ENCODE data around the gene NAB2. TPM values are rescaled to one million over a fixed set of nuclear protein-coding genes. Genes with fewer than 3 reads are reported as not detected.

Gene NAB2
- total and polyA plus RNA-seq, 9 donors: 30.6 to 42.8 (median 35.2) TPM

DNA sequence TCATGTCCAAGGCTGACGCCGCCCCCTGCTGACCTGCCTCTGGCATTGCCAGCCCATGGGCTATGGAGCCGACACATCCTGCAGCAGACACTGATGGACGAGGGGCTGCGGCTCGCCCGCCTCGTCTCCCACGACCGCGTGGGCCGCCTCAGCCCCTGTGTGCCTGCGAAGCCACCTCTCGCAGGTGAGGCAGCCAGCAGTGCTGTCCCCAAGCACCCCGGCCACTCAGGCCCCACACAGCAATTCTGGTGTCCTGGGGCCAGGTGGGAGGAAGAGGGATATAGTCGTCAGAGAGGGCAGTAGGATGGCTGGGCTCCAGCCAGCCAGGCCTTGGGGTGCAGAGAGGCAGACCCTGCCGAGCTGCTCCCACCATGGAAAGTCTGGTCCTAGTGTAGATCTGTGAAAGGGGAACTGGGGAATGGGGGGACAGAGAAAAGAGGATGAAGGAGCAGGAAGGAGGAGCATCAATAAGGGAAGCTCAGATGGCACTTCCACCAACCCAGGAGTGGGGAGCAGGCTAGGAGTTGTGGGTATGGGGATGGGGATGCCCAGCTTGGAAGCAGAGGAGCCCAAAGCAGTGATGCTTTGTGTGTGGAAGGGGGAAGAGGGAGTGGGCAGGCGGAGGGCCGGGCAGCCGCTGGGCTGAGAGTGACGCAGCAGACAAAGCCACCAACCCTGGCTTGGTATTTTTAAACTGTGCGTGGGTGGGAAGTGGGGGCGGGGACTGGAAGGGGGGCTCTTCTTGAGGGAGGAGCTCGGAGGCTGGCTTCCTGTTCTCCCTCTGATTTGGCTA lies 4.7 kb downstream of the NAB2 start:
- Histone ChIP-seq H3K4me3 (ENCODE audit: low read length) (no peak overlapping the region), H3K27ac (ENCODE audit: low read length) (peak overlapping the region; percentile 72), H3K27me3 (ENCODE audit: control insufficient read depth, insufficient read depth, low read length) (no peaks in the 10 kb centered on the region), H3K9me3 (replicated peaks; ENCODE audit: control insufficient read depth, low read depth, low read length) (no peaks in the 10 kb centered on the region), H3K36me3 (ENCODE audit: control insufficient read depth, insufficient read depth, low read length) (peaks cover 67% of the 10 kb centered on the region), H3K4me1 (ENCODE audit: control insufficient read depth, insufficient read depth, low read length) (peaks cover 64% of the 10 kb centered on the region)
- DNase-seq: peak; percentile 88
- 38% methylated on average over 22 of the region's 24 CpGs for WGBS (ENCODE audit: insufficient coverage)

DNA sequence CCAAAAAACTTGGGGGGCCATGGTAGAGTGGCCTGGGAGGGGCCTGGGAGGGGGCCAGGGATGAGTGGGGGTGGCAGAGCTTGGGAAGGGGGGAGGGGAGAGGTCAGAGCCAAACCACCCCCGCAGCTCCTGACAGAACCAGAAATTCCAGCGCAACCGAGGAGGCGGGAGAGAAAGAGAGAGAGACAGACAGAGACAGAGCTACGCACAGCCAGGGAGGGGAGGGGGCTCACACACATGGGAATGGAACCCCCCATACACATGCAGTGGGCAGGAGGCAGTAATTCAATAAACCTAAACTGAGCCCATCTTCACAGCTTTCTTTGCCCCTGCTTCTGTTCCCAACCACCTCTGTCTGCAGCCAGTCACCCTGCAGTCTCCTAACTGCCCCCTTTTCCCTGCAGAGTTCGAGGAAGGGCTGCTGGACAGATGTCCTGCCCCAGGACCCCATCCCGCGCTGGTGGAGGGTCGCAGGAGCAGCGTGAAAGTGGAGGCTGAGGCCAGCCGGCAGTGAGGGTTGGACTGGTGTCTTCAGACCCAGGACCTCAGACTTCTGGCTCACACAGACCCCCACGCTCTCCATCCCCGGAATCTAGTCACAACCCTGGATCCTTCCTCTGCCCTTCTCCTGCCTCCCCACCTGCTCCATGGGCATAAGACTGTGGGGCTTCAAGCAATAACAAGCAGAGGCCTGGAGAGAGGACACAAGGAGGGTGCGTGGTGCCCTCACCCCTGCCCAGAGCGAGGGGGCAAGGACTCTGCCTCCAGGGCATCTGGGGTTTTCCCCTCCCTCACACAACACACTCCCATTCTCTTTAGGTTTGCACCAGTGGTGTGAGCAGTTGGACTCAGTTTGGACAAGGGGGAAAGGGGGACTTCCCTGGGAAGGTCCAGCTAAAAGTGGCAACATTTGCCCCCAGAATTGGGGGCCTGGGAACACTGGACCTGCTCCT lies 5.6 kb downstream of the NAB2 start:
- Histone ChIP-seq H3K4me3 (ENCODE audit: low read length) (no peak overlapping the region), H3K27me3 (ENCODE audit: control insufficient read depth, insufficient read depth, low read length) (no peaks in the 10 kb centered on the region), H3K36me3 (ENCODE audit: control insufficient read depth, insufficient read depth, low read length) (peaks cover 74% of the 10 kb centered on the region), H3K4me1 (ENCODE audit: control insufficient read depth, insufficient read depth, low read length) (peaks cover 72% of the 10 kb centered on the region), H3K27ac (ENCODE audit: low read length) (peak overlapping the region; percentile 45), H3K9me3 (replicated peaks; ENCODE audit: control insufficient read depth, low read depth, low read length) (no peaks in the 10 kb centered on the region)
- WGBS (ENCODE audit: insufficient coverage): 20% methylated on average over 1 of the region's 15 CpGs
- no peak for DNase-seq

DNA sequence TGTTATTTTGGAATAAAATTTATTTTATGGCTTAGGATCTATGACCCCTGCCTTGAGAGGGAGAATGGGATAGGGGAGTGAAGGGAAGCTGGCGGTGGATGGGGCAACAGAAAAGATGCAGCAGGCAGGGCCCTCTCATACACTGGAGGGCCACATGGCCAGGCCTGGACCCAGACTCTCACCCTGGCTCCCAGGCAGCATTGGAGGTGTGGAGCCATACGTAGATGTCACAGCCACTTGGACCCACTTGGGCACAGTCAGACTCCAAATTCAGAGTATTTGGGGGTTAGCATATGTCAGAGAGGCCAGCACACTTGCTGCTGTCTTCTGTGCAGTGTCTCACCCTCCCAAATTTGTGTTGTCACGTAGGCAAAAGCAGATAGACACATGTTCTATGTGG lies 6.5 kb downstream of the NAB2 start:
- peaks cover 67% of the 10 kb centered on the region for H3K4me1 ChIP-seq (ENCODE audit: control insufficient read depth, insufficient read depth, low read length)
- 75% methylated on average over 1 of the region's 3 CpGs for WGBS (ENCODE audit: insufficient coverage)

DNA sequence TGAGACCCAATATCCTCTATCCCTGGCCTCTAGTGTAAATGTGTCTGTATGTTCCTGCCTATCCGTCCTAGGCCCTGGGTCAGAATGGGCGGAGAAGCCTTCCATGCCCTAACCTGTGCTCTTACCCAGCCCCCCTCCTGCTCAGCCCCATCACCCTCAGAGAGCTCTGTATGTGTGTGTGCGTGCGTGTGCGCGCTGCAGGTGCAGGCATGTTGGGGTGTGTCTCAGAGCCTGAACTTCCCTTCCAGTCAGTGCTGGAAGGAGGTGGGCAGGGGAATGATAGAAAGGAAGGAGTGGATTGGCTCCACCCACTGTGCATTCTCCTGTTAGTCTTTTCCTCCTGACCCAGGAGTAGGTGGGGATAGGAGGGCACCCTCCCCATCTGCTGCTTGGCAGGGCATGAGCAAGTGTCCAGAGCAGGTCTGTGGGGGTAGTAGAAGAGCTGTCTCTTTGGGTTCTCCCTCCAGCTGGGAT lies 7.2 kb downstream of the NAB2 start:
- Histone ChIP-seq H3K4me1 (ENCODE audit: control insufficient read depth, insufficient read depth, low read length) (peaks cover 60% of the 10 kb centered on the region), H3K4me3 (ENCODE audit: low read length) (no peak overlapping the region), H3K27me3 (ENCODE audit: control insufficient read depth, insufficient read depth, low read length) (no peaks in the 10 kb centered on the region), H3K9me3 (replicated peaks; ENCODE audit: control insufficient read depth, low read depth, low read length) (no peaks in the 10 kb centered on the region), H3K36me3 (ENCODE audit: control insufficient read depth, insufficient read depth, low read length) (peaks cover 69% of the 10 kb centered on the region), H3K27ac (ENCODE audit: low read length) (no peak overlapping the region)
- 65% methylated on average over 4 of the region's 6 CpGs for WGBS (ENCODE audit: insufficient coverage)
- DNase-seq: no peak

More for the DNA sequence above, 6.5 kb downstream of the NAB2 start:
- Histone ChIP-seq H3K27ac (ENCODE audit: low read length) (no peak overlapping the region), H3K9me3 (replicated peaks; ENCODE audit: control insufficient read depth, low read depth, low read length) (no peaks in the 10 kb centered on the region), H3K4me3 (ENCODE audit: low read length) (no peak overlapping the region), H3K36me3 (ENCODE audit: control insufficient read depth, insufficient read depth, low read length) (peaks cover 76% of the 10 kb centered on the region), H3K27me3 (ENCODE audit: control insufficient read depth, insufficient read depth, low read length) (no peaks in the 10 kb centered on the region)
- no peak for DNase-seq

DNA sequence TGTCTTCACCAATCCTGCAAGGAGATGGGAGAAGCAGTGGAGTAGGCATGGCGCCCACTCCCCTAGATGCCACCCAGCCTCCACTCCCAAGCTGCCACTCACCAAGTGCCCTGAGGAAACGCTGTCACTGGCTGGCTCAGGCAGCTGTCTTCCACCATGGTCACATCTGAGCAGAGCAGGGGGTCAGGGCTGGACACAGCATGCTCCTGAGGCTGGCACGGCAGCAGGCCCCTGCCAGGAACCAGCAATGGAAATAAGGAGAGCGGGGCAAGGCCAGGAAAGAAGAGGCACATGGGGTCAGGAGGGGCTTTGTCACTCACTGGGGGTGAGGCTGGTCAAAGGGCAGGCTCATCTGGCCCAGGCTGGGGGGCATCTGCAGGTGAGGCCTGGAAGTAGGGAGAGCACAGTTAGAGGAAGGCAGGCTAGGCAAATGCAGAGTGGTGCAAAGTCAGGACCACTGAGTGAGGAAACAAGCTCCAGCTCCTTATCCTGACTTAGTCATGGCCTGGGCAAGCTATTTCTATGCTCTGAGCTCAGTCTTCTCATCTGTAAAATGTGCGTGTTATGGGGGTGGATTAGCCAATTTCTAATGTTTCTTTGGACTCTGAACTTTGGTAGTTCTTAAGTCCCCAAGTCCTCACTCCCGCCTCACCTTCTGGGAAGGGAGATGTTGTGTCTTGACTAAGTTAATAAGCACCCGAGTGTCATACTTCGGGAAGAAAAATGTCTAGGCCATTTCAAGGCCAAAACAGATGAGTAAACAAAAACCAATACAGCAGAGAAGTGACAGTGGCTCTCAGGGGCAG lies 8.0 kb downstream of the NAB2 start:
- Histone ChIP-seq H3K36me3 (ENCODE audit: control insufficient read depth, insufficient read depth, low read length) (peaks cover 61% of the 10 kb centered on the region), H3K4me1 (ENCODE audit: control insufficient read depth, insufficient read depth, low read length) (peaks cover 53% of the 10 kb centered on the region), H3K9me3 (replicated peaks; ENCODE audit: control insufficient read depth, low read depth, low read length) (no peaks in the 10 kb centered on the region), H3K27me3 (ENCODE audit: control insufficient read depth, insufficient read depth, low read length) (no peaks in the 10 kb centered on the region), H3K4me3 (ENCODE audit: low read length) (no peak overlapping the region), H3K27ac (ENCODE audit: low read length) (peak overlapping the region; percentile 11)
- WGBS (ENCODE audit: insufficient coverage): 71% methylated on average over 4 of the region's 8 CpGs
- DNase-seq: no peak

DNA sequence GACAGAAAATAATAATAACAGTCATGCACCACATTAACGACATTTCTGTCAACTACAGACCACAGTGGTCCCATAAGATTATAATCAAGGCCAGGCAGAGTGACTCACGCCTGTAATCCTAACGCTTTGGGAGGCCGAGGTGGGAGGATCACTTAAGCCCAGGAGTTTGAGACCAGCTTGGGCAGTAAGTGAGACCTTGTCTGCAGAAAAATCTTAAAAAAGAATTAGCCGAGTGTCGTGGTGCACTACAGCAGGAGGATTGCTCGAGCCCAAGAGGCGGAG lies 8.6 kb downstream of the NAB2 start:
- Histone ChIP-seq H3K36me3 (ENCODE audit: control insufficient read depth, insufficient read depth, low read length) (peaks cover 56% of the 10 kb centered on the region), H3K4me1 (ENCODE audit: control insufficient read depth, insufficient read depth, low read length) (peaks cover 47% of the 10 kb centered on the region), H3K27ac (ENCODE audit: low read length) (no peak overlapping the region), H3K9me3 (replicated peaks; ENCODE audit: control insufficient read depth, low read depth, low read length) (no peaks in the 10 kb centered on the region), H3K27me3 (ENCODE audit: control insufficient read depth, insufficient read depth, low read length) (no peaks in the 10 kb centered on the region), H3K4me3 (ENCODE audit: low read length) (no peak overlapping the region)
- DNase-seq: no peak
- WGBS (ENCODE audit: insufficient coverage): 86% methylated on average over 6 of the region's 8 CpGs

DNA sequence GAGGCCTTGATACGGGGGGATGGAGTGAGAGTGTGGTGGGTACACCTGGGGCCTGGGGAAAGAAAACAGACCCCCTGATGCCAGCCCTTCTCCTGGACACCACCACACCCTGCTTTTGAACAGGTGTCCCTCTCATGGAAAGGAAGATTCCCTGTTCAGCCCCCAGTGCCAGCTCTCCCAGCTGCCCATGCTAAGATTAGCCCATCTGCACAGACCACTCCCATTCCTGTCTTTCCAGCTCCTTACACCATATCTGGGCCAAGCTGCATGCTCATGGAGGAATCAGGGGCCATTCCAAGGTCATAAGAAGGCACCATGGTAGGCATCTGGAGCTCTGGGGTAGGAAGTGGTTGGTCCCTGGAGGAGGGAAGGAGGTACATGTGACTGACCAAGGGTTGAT lies 9.6 kb downstream of the NAB2 start:
- no peak for DNase-seq

DNA sequence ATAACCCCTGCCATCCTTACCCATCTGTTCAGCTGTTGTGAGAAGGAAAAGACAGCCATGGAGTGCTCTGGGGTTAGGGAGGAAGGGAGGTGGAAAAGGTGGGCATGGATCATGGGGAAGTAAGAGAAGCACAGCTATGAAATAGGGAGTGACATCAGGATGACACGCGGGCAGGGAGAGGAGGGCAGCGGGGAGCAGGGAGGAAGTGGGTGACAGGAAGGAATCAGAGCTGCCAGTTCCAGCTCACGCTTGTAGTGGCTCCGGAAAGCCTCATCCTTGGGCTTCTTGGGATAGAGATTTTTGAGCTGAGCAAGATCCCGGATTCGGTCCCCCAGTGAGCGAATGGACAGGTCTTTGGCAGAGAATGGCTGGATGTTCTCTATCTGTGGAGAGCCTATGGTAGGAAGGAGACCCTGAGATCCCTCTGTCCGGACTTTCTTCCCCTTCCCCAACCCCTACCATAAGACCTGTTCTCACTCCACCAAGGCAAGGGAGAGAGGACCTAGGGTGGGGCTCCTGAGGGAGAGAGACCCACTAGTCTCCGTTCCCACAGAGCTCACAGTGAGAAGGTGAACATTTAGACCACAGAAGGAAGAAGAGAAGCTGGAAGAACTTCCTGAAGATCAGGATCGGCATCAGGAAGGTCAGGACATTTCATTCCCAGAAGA lies 10.3 kb downstream of the NAB2 start:
- no peak for DNase-seq
- Histone ChIP-seq H3K4me3 (ENCODE audit: low read length) (no peak overlapping the region), H3K36me3 (ENCODE audit: control insufficient read depth, insufficient read depth, low read length) (peaks cover 45% of the 10 kb centered on the region), H3K4me1 (ENCODE audit: control insufficient read depth, insufficient read depth, low read length) (peaks cover 31% of the 10 kb centered on the region), H3K9me3 (replicated peaks; ENCODE audit: control insufficient read depth, low read depth, low read length) (no peaks in the 10 kb centered on the region), H3K27ac (ENCODE audit: low read length) (peak overlapping the region; percentile 83), H3K27me3 (ENCODE audit: control insufficient read depth, insufficient read depth, low read length) (no peaks in the 10 kb centered on the region)
- WGBS (ENCODE audit: insufficient coverage): 54% methylated on average over 4 of the region's 11 CpGs

More for the DNA sequence above, 9.6 kb downstream of the NAB2 start:
- H3K4me1 ChIP-seq (ENCODE audit: control insufficient read depth, insufficient read depth, low read length): peaks cover 37% of the 10 kb centered on the region
- H3K27me3 ChIP-seq (ENCODE audit: control insufficient read depth, insufficient read depth, low read length): no peaks in the 10 kb centered on the region
- no peaks in the 10 kb centered on the region for H3K9me3 ChIP-seq (replicated peaks; ENCODE audit: control insufficient read depth, low read depth, low read length)
- peaks cover 45% of the 10 kb centered on the region for H3K36me3 ChIP-seq (ENCODE audit: control insufficient read depth, insufficient read depth, low read length)
- WGBS (ENCODE audit: insufficient coverage): no CpG with 5 or more reads among the region's 1 CpG
- no peak overlapping the region for H3K4me3 ChIP-seq (ENCODE audit: low read length)
- peak overlapping the region; percentile 83 for H3K27ac ChIP-seq (ENCODE audit: low read length)

DNA sequence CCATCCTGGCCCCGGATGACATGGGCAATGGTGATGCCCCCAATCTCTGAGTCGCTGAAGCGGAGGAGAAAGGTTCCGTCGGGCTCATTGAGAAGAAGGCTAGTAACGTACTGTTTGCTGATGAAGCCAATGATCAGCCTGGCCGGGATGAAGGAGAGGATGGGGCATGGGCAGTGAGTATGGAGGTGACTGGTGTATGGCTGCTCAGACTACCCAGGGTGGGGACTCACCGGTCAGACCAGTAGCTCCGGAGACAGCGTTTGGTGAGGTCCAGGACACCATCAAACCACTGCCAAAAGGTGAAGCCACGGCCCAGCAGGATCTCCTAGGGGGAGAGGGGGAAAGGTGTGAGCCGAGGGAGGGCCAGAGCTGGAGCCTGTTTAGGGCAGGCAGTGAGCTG lies 10.9 kb downstream of the NAB2 start:
- WGBS (ENCODE audit: insufficient coverage): 72% methylated on average over 11 of the region's 12 CpGs
- Histone ChIP-seq H3K36me3 (ENCODE audit: control insufficient read depth, insufficient read depth, low read length) (peaks cover 45% of the 10 kb centered on the region), H3K9me3 (replicated peaks; ENCODE audit: control insufficient read depth, low read depth, low read length) (no peaks in the 10 kb centered on the region), H3K27ac (ENCODE audit: low read length) (no peak overlapping the region), H3K4me3 (ENCODE audit: low read length) (no peak overlapping the region), H3K27me3 (ENCODE audit: control insufficient read depth, insufficient read depth, low read length) (no peaks in the 10 kb centered on the region), H3K4me1 (ENCODE audit: control insufficient read depth, insufficient read depth, low read length) (peaks cover 26% of the 10 kb centered on the region)
- DNase-seq: no peak

Measured in muscle of leg (tissue), 11 donors.